GM19463 (cell line): ENCODE results near the gene PID1.

Source experiments
- ATAC-seq: cut with Tn5 transposase; IDR thresholded peaks from one replicate; pipeline ENCODE4 v1.9.1; 2021; ENCODE audit warnings: mild to moderate bottlenecking, moderate library complexity; ENCODE audit not compliant: unreplicated experiment

PID1 gene

DNA sequence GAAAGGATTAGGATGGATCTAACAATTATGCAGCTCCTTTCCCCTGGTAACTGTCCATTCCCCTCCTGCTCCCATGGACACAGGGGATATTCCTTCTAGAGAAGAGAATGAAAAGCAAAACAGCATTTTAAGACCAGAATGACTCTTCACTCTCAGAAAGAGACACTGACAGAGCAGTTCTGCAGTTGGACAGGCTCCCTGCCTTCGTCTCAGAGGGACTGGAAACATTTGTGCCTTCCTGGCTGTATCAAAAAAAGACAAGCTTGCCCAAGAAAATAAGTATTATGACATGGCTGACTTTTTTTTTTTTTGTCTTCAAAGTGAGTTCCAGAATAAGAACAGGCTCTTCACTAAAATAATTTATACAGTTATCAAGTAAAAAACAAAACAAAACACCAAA lies 9.5 kb downstream of the PID1 start:
- no peak for ATAC-seq

DNA sequence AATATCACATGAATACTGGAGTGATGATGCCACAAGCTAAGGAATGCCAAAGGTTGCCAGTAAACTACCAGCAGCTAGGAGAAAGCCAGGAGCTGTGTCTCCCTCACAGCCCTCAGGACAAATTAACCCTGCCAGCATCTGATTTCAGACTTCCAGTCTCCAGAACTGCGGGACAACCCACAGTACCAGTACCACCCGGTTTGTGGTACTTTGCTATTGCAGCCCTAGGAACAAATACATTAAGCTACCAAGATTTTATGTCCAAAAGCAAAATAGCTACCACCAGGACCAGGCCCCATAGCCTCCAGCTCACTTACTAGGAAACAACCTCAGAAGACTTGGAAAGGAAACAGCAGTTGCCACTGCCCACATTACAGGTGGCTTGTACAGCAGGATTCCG lies 10.0 kb downstream of the PID1 start:
- ATAC-seq = no peak

DNA sequence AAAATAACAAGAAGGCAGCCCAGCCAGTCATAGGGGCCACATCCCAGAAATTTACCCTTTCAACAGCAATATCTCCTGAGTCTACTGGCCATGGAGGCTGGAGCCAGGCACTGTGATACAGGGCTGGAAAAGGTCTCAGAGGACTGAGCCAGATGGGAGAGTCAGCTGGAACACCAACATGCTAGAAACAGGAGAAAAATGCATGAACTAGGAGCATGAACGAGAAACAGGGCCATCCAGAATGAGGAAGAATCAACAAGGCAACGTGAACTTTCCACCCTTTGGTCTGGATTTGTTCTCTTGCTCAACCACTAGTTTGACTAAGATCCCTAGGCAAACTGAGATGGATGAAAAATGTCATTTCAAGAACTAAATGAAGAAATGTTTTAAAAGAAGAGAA lies 13.1 kb downstream of the PID1 start:
- ATAC-seq = no peak

- ATAC-seq = no peak
Measured at GRCh38 chr2:229256376-229256775, 14.7 kb downstream of the PID1 start.

DNA sequence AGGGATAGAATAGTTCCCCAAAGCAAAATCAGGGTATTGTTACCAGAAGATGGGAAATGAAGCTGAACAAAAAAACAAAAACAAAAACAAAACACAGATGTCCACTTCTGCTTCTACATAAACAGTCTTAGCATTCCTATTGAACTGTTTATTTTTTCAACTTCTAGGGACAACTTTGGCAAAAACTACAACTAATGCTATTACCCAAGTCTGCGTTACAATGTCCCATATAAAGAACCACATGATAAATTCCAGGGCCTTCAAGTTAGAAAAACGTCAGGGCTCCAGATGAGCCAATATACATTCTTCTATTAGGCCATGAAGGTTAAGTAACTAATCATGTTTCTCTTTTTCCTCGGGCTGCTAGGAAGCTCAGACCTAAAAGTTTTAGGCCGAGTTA lies 16.9 kb downstream of the PID1 start:
- no peak for ATAC-seq

- no peak for ATAC-seq
Measured at GRCh38 chr2:229252996-229253395, 18.1 kb downstream of the PID1 start.

DNA sequence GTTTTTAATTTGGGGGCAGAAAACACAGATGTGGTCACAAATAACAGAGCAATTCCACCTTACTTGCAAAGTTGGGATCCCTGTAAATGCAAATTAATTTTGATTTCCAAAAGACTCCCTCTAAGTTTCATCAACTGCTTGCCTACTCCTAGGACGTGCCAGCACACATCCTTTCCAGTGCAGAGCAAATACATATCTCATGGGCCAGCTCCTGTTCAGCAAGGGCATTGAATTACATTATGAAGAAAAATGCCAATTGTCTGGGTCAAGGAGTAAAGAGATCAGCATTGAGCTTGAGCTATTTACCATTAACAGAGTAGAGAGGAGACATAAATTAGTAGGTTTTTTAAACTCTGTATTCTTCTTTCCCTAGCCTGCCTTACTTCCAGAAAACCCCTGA lies 18.8 kb downstream of the PID1 start:
- ATAC-seq = no peak

DNA sequence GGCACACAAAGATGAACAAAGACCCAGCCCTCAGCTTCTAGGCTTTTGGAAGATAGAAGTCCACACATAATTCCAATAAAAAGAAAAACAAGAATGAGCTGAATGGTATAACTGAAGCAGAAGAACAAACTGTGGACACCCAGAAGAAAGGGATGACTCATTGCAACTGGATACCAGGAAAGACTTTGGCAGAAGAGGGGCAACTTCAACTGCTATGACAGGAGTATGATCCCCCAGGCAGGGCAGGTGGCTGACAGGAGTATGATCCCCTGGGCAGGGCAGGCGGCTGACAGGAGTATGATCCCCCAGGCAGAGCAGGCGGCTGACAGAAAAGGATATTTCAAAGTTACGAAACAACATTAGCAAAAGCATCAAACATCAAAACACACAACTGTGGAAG lies 21.6 kb downstream of the PID1 start:
- ATAC-seq = no peak

GRCh38 chr2:229246334-229246733 lies 24.8 kb downstream of the PID1 start:
- no peak for ATAC-seq

DNA sequence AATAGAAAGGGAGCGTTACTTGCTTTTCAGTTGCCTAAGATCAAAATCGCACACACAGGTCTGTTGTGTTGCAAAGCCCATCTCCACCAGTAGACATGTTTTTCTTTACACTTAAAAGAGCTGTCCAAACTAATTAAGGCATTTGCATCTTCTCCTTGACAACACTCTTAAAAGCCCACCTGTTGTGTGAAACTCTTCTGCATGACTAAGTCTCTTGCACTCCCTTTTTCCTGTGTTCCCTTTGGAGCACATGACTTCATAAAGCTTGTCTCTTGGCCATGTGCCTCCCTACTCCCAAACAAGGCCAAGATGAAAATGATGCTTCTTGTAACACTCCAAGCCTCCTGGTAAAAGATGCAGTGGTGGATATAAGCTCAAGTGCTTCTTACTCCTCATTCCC lies 26.1 kb downstream of the PID1 start:
- ATAC-seq = no peak

- no peak for ATAC-seq
Measured at GRCh38 chr2:229243890-229244560, 27.1 kb downstream of the PID1 start.

- no peak for ATAC-seq
Measured at GRCh38 chr2:229240984-229241491, 30.0 kb downstream of the PID1 start.

- ATAC-seq = no peak
Measured at GRCh38 chr2:229239021-229239420, 32.1 kb downstream of the PID1 start.

DNA sequence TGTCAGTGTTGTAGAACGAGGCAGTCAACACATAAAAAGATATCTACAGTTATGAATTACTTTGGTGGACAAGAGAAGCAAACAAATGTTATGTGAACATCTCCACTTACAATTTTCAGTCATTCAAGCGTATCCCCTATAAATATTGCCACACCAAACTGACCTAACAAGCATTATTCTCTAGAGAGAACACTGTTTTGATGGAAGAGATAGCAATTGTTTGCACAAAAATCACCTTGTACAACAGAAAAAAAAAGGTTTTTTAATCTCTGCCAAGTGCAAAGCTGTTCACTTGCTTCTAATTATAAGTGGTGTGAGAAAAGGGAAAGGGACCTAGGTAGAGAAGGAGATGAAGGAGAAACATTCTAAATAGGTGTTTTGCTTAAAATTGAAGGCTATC lies 33.8 kb downstream of the PID1 start:
- ATAC-seq = no peak

DNA sequence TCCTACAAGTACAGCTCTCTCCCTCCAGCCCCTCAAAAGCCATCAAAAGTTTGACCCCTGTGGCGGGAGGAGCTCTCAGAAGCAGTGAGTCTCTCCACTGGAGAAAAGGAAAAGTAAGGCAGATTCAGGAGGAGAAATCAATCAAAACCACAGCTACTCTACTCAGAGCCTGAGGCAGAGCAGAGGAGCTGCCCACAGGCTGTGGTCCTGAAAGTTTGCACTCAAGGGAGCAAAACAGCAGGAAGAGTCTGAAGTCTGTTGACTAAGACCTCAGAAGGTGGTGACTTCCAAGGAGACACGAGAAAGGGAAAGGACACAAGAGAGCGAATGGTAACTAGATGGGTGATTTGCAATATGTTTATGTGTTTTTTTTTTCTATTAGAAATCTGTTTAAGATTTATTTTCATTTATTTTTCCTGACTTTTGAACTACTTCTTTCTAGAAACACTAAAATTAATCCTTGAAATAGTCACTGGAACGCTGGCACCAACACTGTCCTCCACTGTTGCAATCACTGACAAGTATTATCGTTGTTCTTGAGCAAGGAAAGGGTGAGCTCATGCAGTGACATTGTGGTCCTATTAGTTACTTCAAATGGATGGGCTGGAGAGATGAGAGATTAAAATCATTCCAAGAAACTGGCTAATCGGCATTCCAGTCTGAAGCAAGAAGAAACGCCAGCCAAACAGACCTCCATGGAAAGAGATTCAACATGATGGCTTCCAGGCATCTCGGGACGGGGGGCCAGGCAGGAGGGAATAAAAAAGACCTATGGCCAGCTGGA lies 35.8 kb downstream of the PID1 start:
- no peak for ATAC-seq

DNA sequence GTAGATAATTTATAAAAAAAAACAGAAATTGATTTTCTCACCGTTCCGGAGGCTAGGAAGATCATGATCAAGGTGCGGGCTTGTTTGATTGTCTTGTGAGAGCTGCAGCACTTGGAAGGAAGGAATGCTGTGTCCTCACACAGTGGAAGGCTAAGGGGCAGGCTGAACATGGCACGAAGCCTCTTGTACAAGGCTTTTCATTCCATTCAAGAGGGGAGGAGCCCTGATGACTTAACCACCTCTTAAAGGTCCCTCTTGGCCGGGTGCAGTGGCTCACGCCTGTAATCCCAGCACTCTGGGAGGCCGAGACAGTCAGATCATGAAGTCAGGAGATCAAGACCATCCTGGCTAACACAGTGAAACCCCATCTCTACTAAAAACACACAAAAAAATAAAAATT lies 39.2 kb downstream of the PID1 start:
- ATAC-seq = no peak

- no peak for ATAC-seq
Measured at GRCh38 chr2:229231328-229231868, 39.7 kb downstream of the PID1 start.

DNA sequence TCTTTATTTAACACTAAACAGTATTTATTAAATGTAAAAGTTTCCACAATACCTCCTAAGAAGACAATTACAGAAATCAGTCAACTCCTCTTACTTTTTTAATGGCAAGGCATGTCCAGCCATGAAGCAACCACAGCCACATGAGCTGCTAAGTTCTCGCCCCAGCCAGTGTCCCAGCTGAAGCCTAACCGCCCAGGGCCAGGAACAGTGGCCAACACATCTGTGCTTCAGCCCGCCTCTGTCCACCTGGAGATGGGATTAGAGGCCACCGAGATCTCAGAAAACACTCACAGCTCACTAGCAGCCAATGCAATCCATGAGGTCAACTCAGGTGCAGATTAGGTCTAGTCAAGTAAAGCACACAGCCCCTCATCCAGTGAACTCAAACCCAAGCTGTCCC lies 40.2 kb downstream of the PID1 start:
- no peak for ATAC-seq

DNA sequence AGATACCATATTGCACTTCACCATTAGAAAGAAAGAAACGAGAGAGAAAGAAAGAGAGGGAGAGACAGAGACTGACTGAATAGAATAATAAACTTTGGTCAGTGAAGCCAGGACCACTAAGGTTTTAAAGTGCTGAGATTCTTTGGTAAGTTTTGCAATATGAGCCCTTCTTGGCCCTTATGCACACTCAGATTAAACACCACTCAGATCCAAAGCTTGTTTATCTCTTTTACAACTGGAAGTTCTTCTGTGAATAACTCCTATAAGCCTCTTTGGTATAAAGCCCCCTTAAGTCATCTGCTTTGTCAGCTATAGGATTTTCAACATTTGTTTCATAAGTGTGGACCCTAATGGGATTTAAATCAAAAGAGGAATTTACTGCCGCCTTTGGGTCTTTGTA lies 40.8 kb downstream of the PID1 start:
- no peak for ATAC-seq

DNA sequence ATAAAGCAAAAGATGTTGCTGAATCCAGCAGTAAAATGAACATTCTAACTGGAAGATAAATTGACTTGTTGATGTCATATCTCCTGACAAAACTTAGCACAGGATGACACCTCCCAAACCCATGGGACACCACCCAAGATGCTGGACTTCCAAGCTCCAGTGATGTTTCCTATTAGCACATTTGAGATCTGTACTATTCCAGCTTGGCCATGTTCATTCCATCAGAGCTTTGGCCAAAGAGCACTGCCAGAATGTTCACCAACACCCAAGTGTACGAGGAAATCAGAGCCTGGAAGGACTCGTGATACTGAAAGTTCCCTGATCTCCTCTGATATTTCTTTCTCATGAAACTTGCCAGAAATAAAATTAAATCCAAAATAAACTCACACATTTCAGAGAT lies 44.7 kb downstream of the PID1 start:
- ATAC-seq = no peak

DNA sequence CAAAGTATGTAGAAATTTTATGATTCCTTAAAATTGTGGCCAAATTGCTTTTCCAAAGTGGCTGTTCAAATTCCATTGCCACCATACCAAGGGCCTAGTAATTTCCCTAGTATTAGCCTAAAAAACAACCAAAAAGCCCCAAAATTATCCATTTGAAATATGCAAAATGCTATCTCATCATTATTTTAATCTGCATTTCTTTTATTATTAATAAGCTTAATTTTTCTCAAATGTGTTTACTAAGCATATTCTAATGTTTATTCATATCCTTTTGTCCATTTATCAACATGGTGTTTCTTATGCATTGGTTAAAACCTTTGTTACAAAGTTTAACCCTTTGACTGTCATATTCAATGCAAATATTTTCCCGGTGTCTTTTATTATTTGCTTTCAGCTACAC lies 48.0 kb downstream of the PID1 start:
- no peak for ATAC-seq

GRCh38 chr2:229221641-229222040 lies 49.4 kb downstream of the PID1 start:
- ATAC-seq = no peak
